WTC11 (cell line): ENCODE results near the gene OSBPL10. TPM values are rescaled to one million over a fixed set of nuclear protein-coding genes. Genes with fewer than 3 reads are reported as not detected.

Experiments
- ATAC-seq: fragments of 200-7000 bp; cut with Tn5 transposase; 2 replicates; pipeline ENCODE4 v1.10.0; 2021; ENCODE audit warnings: mild to moderate bottlenecking, moderate library complexity
- CTCF ChIA-PET: fragments of 300-600 bp; sonication (Branson Sonifier 250); formaldehyde crosslinking; loops from one replicate; lab custom pipeline; 2021; ENCODE audit warnings: antibody characterized with exemption; lab: Charles Lee
- POLR2A ChIA-PET: fragments of 350-600 bp; sonication (Branson Sonifier 250); formaldehyde crosslinking; loops from one replicate; lab custom pipeline; 2021; ENCODE audit warnings: antibody characterized with exemption; lab: Charles Lee
- DNase-seq: peaks from one replicate; pipeline ENCODE4 v3.0.0; 2021; ENCODE audit warnings: low spot score
- H3K27ac Mint-ChIP-seq: 2 replicates; pipeline ENCODE4 v1.8.0; 2021; ENCODE audit warnings: mixed read lengths
- H3K27me3 Mint-ChIP-seq: 2 replicates; pipeline ENCODE4 v1.8.0; 2021; ENCODE audit warnings: low read depth, mild to moderate bottlenecking, moderate library complexity, mixed read lengths
- H3K36me3 Mint-ChIP-seq: 2 replicates; pipeline ENCODE4 v1.8.0; 2021; ENCODE audit warnings: mixed read lengths
- H3K4me1 Mint-ChIP-seq: 2 replicates; pipeline ENCODE4 v1.8.0; 2022; ENCODE audit warnings: mixed read lengths
- H3K4me3 Mint-ChIP-seq: 2 replicates; pipeline ENCODE4 v1.8.0; 2021; ENCODE audit warnings: mild to moderate bottlenecking, moderate library complexity, mixed read lengths
- H3K9me3 Mint-ChIP-seq: 2 replicates; pipeline ENCODE4 v1.8.0; 2021; ENCODE audit warnings: mixed read lengths
- ATF1 ChIP-seq: sonication (generic); formaldehyde crosslinking; IDR thresholded peaks from 2 replicates; pipeline ENCODE4 v1.8.1; 2023; ENCODE audit warnings: mild to moderate bottlenecking, moderate library complexity, missing genetic modification reagents
- CREB1 ChIP-seq: sonication (generic); formaldehyde crosslinking; IDR thresholded peaks from 2 replicates; pipeline ENCODE4 v1.8.0; 2023; ENCODE audit warnings: mild to moderate bottlenecking, missing genetic modification reagents
- E2F1 ChIP-seq: sonication (generic); formaldehyde crosslinking; IDR thresholded peaks from 2 replicates; pipeline ENCODE4 v1.8.0; 2022; ENCODE audit warnings: mild to moderate bottlenecking, missing genetic modification reagents
- MYBL2 ChIP-seq: sonication (generic); formaldehyde crosslinking; IDR thresholded peaks from 2 replicates; pipeline ENCODE4 v1.8.1; 2023; ENCODE audit warnings: mild to moderate bottlenecking, moderate library complexity, missing genetic modification reagents
- NFE2L1 ChIP-seq: sonication (generic); formaldehyde crosslinking; IDR thresholded peaks from 2 replicates; pipeline ENCODE4 v1.8.1; 2023; ENCODE audit warnings: missing genetic modification reagents
- NR1H2 ChIP-seq: sonication (generic); formaldehyde crosslinking; IDR thresholded peaks from 2 replicates; pipeline ENCODE4 v1.9.0; 2021; ENCODE audit warnings: mild to moderate bottlenecking, moderate library complexity, missing genetic modification reagents
- SMAD4 ChIP-seq: sonication (generic); formaldehyde crosslinking; IDR thresholded peaks from 2 replicates; pipeline ENCODE4 v1.8.0; 2022; ENCODE audit warnings: mild to moderate bottlenecking, missing genetic modification reagents
- SOX15 ChIP-seq: fragments of 250-450 bp; sonication (Bioruptor Pico); IDR thresholded peaks from 2 replicates; pipeline ENCODE4 v1.9.0; 2021; ENCODE audit warnings: mild to moderate bottlenecking
- SP1 ChIP-seq: sonication (generic); formaldehyde crosslinking; conservative IDR thresholded peaks from 2 replicates; pipeline ENCODE4 v1.8.1; 2022; ENCODE audit warnings: missing genetic modification reagents
- TEAD1 ChIP-seq: sonication (generic); formaldehyde crosslinking; IDR thresholded peaks from 2 replicates; pipeline ENCODE4 v1.8.0; 2022; ENCODE audit warnings: mild to moderate bottlenecking, missing genetic modification reagents
- TEAD4 ChIP-seq: sonication (generic); formaldehyde crosslinking; IDR thresholded peaks from 2 replicates; pipeline ENCODE4 v1.8.0; 2022; ENCODE audit warnings: mild to moderate bottlenecking, missing genetic modification reagents
- TP53 ChIP-seq: sonication (generic); formaldehyde crosslinking; IDR thresholded peaks from 2 replicates; pipeline ENCODE4 v1.8.1; 2023; ENCODE audit warnings: mild to moderate bottlenecking, missing genetic modification reagents
- ZBTB43 ChIP-seq: sonication (generic); formaldehyde crosslinking; IDR thresholded peaks from 2 replicates; pipeline ENCODE4 v1.8.1; 2023; ENCODE audit warnings: mild to moderate bottlenecking, missing genetic modification reagents
- ZNF138 ChIP-seq: sonication (generic); formaldehyde crosslinking; conservative IDR thresholded peaks from 2 replicates; pipeline ENCODE4 v1.8.1; 2022; ENCODE audit warnings: mild to moderate bottlenecking, moderate library complexity, missing genetic modification reagents
- ZNF396 ChIP-seq: fragments of 250-450 bp; sonication (Bioruptor Pico); IDR thresholded peaks from 2 replicates; pipeline ENCODE4 v1.8.0; 2021; ENCODE audit warnings: mild to moderate bottlenecking, moderate library complexity, borderline replicate concordance
- total RNA-seq: library from RNA; stranded (reverse); gene quantifications from 3 replicates; pipeline ENCODE4 v1.2.3, GENCODE V29; 2021
- TF ChIP-seq, protein P1 (sequence below): fragments of 200-600 bp; IDR thresholded peaks from 2 replicates; pipeline ENCODE4 v1.8.0; 2022; ENCODE audit warnings: antibody characterized with exemption
- TF ChIP-seq, protein P2 (sequence below): fragments of 250-450 bp; sonication (Bioruptor Pico); IDR thresholded peaks from 2 replicates; pipeline ENCODE4 v2.1.2; 2022; ENCODE audit warnings: mild to moderate bottlenecking, moderate library complexity
- TF ChIP-seq, protein P3 (sequence below): sonication (generic); formaldehyde crosslinking; IDR thresholded peaks from 2 replicates; pipeline ENCODE4 v1.8.1; 2022; ENCODE audit warnings: low read depth, missing genetic modification reagents, borderline replicate concordance
- TF ChIP-seq, protein P4 (sequence below): sonication (generic); formaldehyde crosslinking; conservative IDR thresholded peaks from 2 replicates; pipeline ENCODE4 v1.8.1; 2022; ENCODE audit warnings: mild to moderate bottlenecking, missing genetic modification reagents
- TF ChIP-seq, protein P5 (sequence below): sonication (generic); formaldehyde crosslinking; IDR thresholded peaks from 2 replicates; pipeline ENCODE4 v1.8.1; 2023; ENCODE audit warnings: mild to moderate bottlenecking, missing genetic modification reagents, moderate library complexity

The OSBPL10 gene
- total RNA-seq, 1 experiment from 2014 or later: 84.1 TPM

- TF ChIP-seq, protein P1, sequence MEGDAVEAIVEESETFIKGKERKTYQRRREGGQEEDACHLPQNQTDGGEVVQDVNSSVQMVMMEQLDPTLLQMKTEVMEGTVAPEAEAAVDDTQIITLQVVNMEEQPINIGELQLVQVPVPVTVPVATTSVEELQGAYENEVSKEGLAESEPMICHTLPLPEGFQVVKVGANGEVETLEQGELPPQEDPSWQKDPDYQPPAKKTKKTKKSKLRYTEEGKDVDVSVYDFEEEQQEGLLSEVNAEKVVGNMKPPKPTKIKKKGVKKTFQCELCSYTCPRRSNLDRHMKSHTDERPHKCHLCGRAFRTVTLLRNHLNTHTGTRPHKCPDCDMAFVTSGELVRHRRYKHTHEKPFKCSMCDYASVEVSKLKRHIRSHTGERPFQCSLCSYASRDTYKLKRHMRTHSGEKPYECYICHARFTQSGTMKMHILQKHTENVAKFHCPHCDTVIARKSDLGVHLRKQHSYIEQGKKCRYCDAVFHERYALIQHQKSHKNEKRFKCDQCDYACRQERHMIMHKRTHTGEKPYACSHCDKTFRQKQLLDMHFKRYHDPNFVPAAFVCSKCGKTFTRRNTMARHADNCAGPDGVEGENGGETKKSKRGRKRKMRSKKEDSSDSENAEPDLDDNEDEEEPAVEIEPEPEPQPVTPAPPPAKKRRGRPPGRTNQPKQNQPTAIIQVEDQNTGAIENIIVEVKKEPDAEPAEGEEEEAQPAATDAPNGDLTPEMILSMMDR: no peak
- no peak for TF ChIP-seq ZBTB43 (CRISPR knock-in tag)
- no peak for TF ChIP-seq SMAD4
- TF ChIP-seq NR1H2 (CRISPR knock-in tag): no peak
- TF ChIP-seq NFE2L1 (CRISPR knock-in tag): no peak
- no peak for TF ChIP-seq E2F1 (CRISPR knock-in tag)
- TF ChIP-seq, protein P2, sequence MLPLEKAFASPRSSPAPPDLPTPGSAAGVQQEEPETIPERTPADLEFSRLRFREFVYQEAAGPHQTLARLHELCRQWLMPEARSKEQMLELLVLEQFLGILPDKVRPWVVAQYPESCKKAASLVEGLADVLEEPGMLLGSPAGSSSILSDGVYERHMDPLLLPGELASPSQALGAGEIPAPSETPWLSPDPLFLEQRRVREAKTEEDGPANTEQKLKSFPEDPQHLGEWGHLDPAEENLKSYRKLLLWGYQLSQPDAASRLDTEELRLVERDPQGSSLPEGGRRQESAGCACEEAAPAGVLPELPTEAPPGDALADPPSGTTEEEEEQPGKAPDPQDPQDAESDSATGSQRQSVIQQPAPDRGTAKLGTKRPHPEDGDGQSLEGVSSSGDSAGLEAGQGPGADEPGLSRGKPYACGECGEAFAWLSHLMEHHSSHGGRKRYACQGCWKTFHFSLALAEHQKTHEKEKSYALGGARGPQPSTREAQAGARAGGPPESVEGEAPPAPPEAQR (CRISPR knock-in tag): no peak
- no peak for TF ChIP-seq ZNF138
- TF ChIP-seq SP1 (CRISPR knock-in tag): no peak
- TF ChIP-seq, all 79 proteins: peak for 0
These were observed 104.7 kb downstream of the OSBPL10 start (continued) for GRCh38 chr3:31876331-31876730.

- no peak overlapping the region for H3K4me3 Mint-ChIP-seq
- ATAC-seq: no peak
- H3K27me3 Mint-ChIP-seq: no peaks in the 10 kb centered on the region
- ChIA-PET POLR2A (no interaction called here), CTCF (interaction anchor here (0.6 kb wide), 1 partner anchor 96 kb away, joined by 3 read pairs; no protein-coding TSS in a partner anchor)
- peaks cover 10% of the 10 kb centered on the region for H3K9me3 Mint-ChIP-seq
- peaks cover 31% of the 10 kb centered on the region for H3K4me1 Mint-ChIP-seq
- peak overlapping the region; percentile 95; the same call in 1 of the 2 replicates for H3K27ac Mint-ChIP-seq
- TF ChIP-seq MYBL2 (CRISPR knock-in tag): no peak
- TF ChIP-seq, protein P3, sequence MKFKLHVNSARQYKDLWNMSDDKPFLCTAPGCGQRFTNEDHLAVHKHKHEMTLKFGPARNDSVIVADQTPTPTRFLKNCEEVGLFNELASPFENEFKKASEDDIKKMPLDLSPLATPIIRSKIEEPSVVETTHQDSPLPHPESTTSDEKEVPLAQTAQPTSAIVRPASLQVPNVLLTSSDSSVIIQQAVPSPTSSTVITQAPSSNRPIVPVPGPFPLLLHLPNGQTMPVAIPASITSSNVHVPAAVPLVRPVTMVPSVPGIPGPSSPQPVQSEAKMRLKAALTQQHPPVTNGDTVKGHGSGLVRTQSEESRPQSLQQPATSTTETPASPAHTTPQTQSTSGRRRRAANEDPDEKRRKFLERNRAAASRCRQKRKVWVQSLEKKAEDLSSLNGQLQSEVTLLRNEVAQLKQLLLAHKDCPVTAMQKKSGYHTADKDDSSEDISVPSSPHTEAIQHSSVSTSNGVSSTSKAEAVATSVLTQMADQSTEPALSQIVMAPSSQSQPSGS (CRISPR knock-in tag): no peak
- no peak for TF ChIP-seq TEAD4
- TF ChIP-seq SOX15 (CRISPR knock-in tag): no peak
- TF ChIP-seq, protein P4, sequence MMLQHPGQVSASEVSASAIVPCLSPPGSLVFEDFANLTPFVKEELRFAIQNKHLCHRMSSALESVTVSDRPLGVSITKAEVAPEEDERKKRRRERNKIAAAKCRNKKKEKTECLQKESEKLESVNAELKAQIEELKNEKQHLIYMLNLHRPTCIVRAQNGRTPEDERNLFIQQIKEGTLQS (CRISPR knock-in tag): no peak
- no peak for TF ChIP-seq ZNF396
- no peak for TF ChIP-seq TP53 (CRISPR knock-in tag)
- no peak for TF ChIP-seq CREB1
- TF ChIP-seq ATF1 (CRISPR knock-in tag): no peak
- TF ChIP-seq, protein P5, sequence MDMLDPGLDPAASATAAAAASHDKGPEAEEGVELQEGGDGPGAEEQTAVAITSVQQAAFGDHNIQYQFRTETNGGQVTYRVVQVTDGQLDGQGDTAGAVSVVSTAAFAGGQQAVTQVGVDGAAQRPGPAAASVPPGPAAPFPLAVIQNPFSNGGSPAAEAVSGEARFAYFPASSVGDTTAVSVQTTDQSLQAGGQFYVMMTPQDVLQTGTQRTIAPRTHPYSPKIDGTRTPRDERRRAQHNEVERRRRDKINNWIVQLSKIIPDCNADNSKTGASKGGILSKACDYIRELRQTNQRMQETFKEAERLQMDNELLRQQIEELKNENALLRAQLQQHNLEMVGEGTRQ: no peak
- TF ChIP-seq ZNF138: no peak
- TF ChIP-seq TEAD1: no peak
- peaks cover 22% of the 10 kb centered on the region for H3K36me3 Mint-ChIP-seq
- no peak for DNase-seq
These were observed 105.6 kb downstream of the OSBPL10 start for GRCh38 chr3:31875437-31875836.
